D721Med (cell line): ENCODE results near the gene PRXL2B.

Experiments
- DNase-seq: peaks from one replicate; pipeline ENCODE4 v3.0.0; 2011; ENCODE audit warnings: low spot score; ENCODE audit not compliant: insufficient read length
- FAIRE-seq: peaks from 2 replicates; lab custom pipeline; 2011; peaks lifted over from hg19 to GRCh38; lab: Jason Lieb, UNC
- TF ChIP-seq, protein P1 (sequence below): IDR thresholded peaks from 2 replicates; pipeline ENCODE4 v1.5.1; 2012; ENCODE audit warnings: mild to moderate bottlenecking, control low read depth; ENCODE audit not compliant: insufficient read depth; ENCODE audit errors: missing control alignments

PRXL2B gene

DNA sequence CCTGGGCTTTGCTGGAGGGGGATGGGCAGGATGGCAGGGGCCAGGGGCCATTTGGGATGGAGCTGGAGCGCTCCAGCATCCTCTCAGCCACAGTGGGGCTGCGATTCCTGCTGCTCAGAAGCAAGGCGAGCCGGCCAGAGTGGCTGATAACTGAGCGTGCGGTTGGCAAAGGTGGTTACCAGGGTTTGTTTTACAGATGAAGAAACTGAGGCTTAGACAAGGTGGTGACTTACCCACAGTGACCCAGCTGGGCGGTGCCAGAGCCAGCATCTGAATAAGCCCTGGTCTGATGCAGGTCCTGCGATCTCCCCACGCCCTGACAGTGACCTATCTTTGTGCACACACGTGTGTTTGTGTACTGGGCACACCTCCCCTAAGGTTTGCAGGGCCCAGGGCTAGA lies 5.9 kb upstream of the PRXL2B start:
- DNase-seq: no peak
- FAIRE-seq: no peak
- TF ChIP-seq, protein P1, sequence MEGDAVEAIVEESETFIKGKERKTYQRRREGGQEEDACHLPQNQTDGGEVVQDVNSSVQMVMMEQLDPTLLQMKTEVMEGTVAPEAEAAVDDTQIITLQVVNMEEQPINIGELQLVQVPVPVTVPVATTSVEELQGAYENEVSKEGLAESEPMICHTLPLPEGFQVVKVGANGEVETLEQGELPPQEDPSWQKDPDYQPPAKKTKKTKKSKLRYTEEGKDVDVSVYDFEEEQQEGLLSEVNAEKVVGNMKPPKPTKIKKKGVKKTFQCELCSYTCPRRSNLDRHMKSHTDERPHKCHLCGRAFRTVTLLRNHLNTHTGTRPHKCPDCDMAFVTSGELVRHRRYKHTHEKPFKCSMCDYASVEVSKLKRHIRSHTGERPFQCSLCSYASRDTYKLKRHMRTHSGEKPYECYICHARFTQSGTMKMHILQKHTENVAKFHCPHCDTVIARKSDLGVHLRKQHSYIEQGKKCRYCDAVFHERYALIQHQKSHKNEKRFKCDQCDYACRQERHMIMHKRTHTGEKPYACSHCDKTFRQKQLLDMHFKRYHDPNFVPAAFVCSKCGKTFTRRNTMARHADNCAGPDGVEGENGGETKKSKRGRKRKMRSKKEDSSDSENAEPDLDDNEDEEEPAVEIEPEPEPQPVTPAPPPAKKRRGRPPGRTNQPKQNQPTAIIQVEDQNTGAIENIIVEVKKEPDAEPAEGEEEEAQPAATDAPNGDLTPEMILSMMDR: no peak

DNA sequence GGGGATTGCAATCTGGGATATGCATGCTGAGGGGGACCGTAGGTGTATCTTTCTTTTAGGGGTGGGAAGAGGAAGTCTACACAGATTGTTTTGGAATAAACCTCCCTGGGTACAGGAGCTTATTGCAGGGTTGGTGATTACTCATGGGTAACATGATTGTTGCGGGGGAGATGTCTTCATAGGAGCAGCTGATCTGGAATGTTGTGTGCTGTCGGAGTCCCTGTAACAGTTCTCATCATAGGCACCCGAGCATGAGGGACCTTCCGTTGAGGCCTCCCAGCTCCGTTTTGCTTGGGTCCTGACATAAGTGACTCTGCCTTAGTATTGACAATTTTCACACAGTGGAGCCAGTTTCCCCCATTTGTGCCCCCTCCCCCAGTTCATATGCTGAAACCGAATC lies 4.2 kb upstream of the PRXL2B start:
- FAIRE-seq (no peak), DNase-seq (no peak)
- TF ChIP-seq, protein P1: no peak

DNA sequence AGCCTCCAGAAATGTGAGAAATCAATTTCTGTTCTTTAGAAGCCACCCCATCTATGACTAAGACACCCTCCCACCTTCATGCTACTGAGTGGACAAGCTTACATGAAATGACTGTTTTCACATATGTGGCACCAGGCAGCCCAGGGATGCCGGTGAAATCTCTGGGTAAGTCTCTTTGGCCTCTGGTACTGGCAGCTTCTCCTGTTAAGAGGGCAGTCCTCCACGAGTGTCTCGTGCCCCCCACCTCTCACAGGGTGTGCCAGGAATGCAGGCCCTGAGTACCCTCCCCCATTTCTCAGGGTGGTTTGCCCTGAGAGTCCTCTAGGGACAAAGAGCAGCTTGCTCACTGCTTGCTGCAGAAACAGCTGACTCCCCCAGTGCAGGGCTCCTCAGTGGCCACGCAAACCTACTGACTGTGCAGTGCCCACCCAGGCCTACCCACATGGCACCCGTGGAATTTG lies 3.2 kb upstream of the PRXL2B start:
- FAIRE-seq (no peak), DNase-seq (no peak)
- TF ChIP-seq, protein P1: no peak

DNA sequence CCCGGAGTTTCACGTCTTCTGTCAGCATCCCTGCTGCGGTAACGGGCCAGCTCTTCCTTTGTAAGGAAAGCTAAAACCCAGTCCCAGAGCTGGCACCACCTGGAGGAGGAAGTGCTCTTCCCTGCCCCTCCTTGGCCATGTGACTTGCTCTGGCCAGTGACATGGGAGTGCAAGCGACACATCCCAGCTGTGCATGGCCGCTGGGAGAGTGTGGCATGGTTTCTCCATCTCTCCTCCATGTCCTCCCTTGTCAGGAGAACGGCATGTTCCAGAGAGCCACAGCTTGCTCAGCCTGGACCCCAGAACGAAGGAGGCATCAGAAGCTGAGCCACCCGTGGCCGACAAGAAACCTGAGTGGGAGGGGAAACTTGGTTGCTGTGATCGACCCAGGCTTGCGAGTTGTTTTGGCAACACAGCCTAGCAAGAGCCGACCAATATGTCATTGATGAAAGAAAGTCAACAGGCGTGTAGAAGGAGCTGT lies 2.7 kb upstream of the PRXL2B start:
- DNase-seq (no peak), FAIRE-seq (no peak)
- TF ChIP-seq, protein P1: no peak

DNA sequence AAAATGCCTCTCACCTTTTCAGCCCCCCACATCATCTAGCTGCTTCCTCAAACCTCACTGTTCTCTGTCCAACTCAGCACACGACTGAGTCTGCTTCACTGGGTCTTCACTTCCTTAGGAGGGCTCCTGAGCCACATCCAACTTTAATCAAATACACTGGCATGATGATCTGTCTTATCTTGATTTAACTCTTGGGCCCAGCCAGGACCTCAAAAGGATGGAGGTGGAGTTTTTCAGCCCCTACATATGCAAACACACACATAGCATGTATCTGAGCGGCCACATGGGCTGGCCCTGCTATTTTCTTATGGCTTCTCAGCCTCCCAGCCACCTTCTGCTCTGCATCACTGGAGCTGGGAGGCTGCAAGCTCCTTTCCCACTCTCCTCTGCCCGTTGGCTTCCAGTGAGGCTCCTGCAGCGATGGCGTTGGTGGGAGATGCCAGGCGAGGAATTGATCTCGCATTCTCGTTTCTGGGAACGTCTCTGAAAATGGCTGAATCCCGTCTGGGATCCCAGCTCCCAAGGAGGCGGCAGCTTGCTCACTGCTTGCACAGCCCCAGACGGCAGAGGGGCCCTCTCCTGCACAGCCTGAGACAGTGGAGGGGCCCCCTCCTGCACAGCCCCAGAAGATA lies 1.8 kb upstream of the PRXL2B start:
- TF ChIP-seq, protein P1: no peak
- DNase-seq: no peak
- no peak for FAIRE-seq

DNA sequence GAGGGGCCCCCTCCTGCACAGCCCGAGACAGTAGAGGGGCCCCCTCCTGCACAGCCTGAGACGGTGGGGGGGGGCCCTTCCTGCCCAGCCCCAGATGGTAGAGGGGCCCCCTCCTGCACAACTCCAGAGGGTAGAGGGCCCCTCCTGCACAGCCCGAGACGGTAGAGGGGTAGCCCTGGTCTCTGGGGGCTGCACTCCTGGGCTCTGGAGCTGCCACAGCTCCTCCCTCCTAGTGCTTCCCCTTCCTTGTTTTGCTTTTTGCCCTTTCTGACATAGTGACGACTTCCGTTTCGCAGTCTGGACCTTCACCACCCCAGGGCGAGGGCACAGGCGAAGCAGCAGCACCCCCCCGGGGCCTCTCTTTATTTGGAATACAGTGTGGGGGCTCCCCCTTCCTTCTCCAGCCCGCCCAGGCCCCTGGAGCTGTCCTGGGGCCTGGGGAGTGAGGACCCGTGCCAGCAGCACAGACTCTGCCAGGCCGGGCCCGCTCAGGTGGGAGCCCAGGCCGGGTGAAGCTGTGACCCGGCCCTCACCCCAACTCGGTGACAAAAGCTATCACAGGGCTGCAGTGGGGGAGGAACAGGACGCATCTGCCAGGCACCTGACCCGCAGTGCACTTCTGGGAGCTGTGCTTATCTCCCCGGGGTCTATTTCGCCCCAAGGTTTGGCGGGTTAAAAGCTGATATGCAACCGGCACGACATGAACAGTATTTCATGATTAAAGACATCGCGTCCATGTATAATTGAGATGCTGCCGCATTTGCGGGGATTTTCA lies 1.1 kb upstream of the PRXL2B start:
- DNase-seq (no peak), FAIRE-seq (no peak)
- TF ChIP-seq, protein P1: no peak
